ENCODE measurements around the gene FSTL5. TPM values are rescaled to one million over a fixed set of nuclear protein-coding genes. Genes with fewer than 3 reads are reported as not detected.

The FSTL5 gene
- total and polyA plus RNA-seq, 2 of the 13 experiments (the other 11 are each of a cell fraction or from before 2014, with no cell fraction given): 0.03 to 0.07 TPM

DNA sequence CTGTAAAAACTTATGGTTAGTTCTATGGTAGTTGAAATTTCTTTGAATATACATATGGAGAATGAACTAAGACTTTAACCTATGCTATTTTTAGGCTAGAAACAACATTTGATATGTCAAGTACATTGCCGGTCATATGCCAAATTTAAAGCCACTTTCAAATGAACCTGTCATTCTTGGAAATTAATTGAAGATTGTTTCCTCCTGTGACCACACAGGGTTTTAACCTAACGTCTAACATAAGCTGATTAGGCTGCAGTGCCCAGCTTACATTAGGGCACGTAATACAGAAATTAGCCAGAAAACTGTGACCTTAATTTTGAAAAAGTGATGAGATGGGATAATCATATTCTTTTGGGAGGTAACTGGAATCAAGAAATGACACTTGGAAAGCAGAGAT lies 645.9 kb downstream of the FSTL5 start:
- no peak overlapping the region for H3K4me3 ChIP-seq (replicated peaks in 1 of 3; ENCODE audit: insufficient read depth in 1 of 3, low read depth in 2 of 3, low read length in 3 of 3)
- no peaks in the 10 kb centered on the region for H3K36me3 ChIP-seq (replicated peaks in 1 of 2; ENCODE audit: control insufficient read depth in 1 of 2, insufficient read depth in 2 of 2, low read length in 2 of 2)
- no peak overlapping the region for H3K4me2 ChIP-seq (ENCODE audit: low read depth, low read length)
- POLR2A ChIA-PET: no interaction called here
- no peak for DNase-seq (ENCODE audit: low spot score)
- no peaks in the 10 kb centered on the region for H3K79me2 ChIP-seq (ENCODE audit: insufficient read depth, low read length)
- BruUV-seq (replicated peaks): no TSS peak
- H3K27me3 ChIP-seq (ENCODE audit: control insufficient read depth in 1 of 2, insufficient read depth in 2 of 2, low read length in 2 of 2): no peaks in the 10 kb centered on the region
- no peak for TF ChIP-seq CBX1 (IDR thresholded peaks at IDR 0.05; ENCODE audit: low read depth)
- TF ChIP-seq, protein P1, sequence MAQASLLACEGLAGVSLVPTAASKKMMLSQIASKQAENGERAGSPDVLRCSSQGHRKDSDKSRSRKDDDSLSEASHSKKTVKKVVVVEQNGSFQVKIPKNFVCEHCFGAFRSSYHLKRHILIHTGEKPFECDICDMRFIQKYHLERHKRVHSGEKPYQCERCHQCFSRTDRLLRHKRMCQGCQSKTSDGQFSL (CRISPR knock-in tag; IDR thresholded peaks at IDR 0.05): no peak
- TF ChIP-seq RARA (CRISPR knock-in tag; IDR thresholded peaks at IDR 0.05): no peak
- TF ChIP-seq SYNCRIP (IDR thresholded peaks at IDR 0.05; ENCODE audit: insufficient read depth, low read depth, low read length): no peak
- TF ChIP-seq ZNF652 (CRISPR knock-in tag; IDR thresholded peaks at IDR 0.05; ENCODE audit: borderline replicate concordance, low read depth): no peak
- TF ChIP-seq PLRG1 (conservative IDR thresholded peaks at IDR 0.05): no peak
- no peak for TF ChIP-seq ARID2 (CRISPR knock-in tag; IDR thresholded peaks at IDR 0.05; ENCODE audit: borderline replicate concordance)
- no peak for ATAC-seq
- H4K20me1 ChIP-seq (ENCODE audit: insufficient read depth, low read length): no peaks in the 10 kb centered on the region
- in situ Hi-C loops (cut with HindIII; ENCODE audit: extremely low pct_ligation_motif_present, low pct_unique_long_range_greater_than_20kb) (no loop called here), intact Hi-C loops (cut with micrococcal nuclease; ENCODE audit: unreplicated experiment) (no loop called here)
- FAIRE-seq: no peak
- 0% methylated on average over 3 of the region's 3 CpGs for WGBS (ENCODE audit: low lambda C conversion rate)
- no peaks in the 10 kb centered on the region for H3K9me3 ChIP-seq (ENCODE audit: low read length)
- H3K4me1 ChIP-seq (ENCODE audit: insufficient read depth, low read length): no peaks in the 10 kb centered on the region
- H3K9ac ChIP-seq (ENCODE audit: insufficient read depth, low read depth, low read length): no peak overlapping the region
- CTCF ChIA-PET (ENCODE audit: low intra/inter-chr PET ratio, low total read pairs): no interaction called here
- H3K27ac ChIP-seq (ENCODE audit: extremely low read length, insufficient read depth, low read length): no peak overlapping the region
- H2AFZ ChIP-seq (ENCODE audit: low read length): no peak overlapping the region

DNA sequence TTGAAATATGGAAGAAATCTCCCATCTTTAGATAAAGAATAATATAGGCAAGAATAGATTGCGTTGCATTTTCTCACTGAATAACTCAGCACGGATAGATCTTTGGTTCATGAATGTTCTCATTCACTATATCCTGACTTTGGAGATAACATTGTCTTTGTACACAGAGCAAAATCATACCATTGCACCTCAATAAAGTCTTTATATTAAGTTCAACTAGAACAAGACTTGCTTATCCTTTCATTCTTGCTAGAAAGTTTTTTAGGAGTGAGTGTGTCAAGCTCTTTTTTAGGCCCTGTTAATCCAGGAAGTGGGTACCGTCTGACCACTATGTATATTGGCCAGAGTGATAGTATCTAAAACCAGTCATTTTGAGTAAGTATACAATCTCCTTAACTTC lies 658.7 kb downstream of the FSTL5 start:
- Histone ChIP-seq H3K27me3 (ENCODE audit: control insufficient read depth in 1 of 2, insufficient read depth in 2 of 2, low read length in 2 of 2) (no peaks in the 10 kb centered on the region), H4K20me1 (ENCODE audit: insufficient read depth, low read length) (no peaks in the 10 kb centered on the region), H3K36me3 (replicated peaks in 1 of 2; ENCODE audit: control insufficient read depth in 1 of 2, insufficient read depth in 2 of 2, low read length in 2 of 2) (no peaks in the 10 kb centered on the region), H3K27ac (ENCODE audit: extremely low read length, insufficient read depth, low read length) (no peak overlapping the region), H3K4me1 (ENCODE audit: insufficient read depth, low read length) (no peaks in the 10 kb centered on the region), H3K4me3 (replicated peaks in 1 of 3; ENCODE audit: insufficient read depth in 1 of 3, low read depth in 2 of 3, low read length in 3 of 3) (no peak overlapping the region), H3K9ac (ENCODE audit: insufficient read depth, low read depth, low read length) (no peak overlapping the region), H2AFZ (ENCODE audit: low read length) (no peak overlapping the region), H3K79me2 (ENCODE audit: insufficient read depth, low read length) (no peaks in the 10 kb centered on the region), H3K4me2 (ENCODE audit: low read depth, low read length) (no peak overlapping the region), H3K9me3 (ENCODE audit: low read length) (no peaks in the 10 kb centered on the region)
- FAIRE-seq (no peak), DNase-seq (ENCODE audit: low spot score) (no peak), ATAC-seq (no peak)
- CTCF ChIA-PET (ENCODE audit: low intra/inter-chr PET ratio, low total read pairs): no interaction called here
- intact Hi-C loops (cut with micrococcal nuclease; ENCODE audit: unreplicated experiment) (no loop called here), in situ Hi-C loops (cut with HindIII; ENCODE audit: extremely low pct_ligation_motif_present, low pct_unique_long_range_greater_than_20kb) (no loop called here)
- BruUV-seq (replicated peaks): no TSS peak
- POLR2A ChIA-PET: no interaction called here
- 0% methylated on average over 3 of the region's 3 CpGs for WGBS (ENCODE audit: low lambda C conversion rate)
- TF ChIP-seq ZSCAN9 (CRISPR knock-in tag; IDR thresholded peaks at IDR 0.05; ENCODE audit: borderline replicate concordance): no peak
- TF ChIP-seq POGZ (CRISPR knock-in tag; IDR thresholded peaks at IDR 0.05): no peak
- no peak for TF ChIP-seq FOXC1 (CRISPR knock-in tag; IDR thresholded peaks at IDR 0.05; ENCODE audit: borderline replicate concordance)
- no peak for TF ChIP-seq NR2F2 (IDR thresholded peaks at IDR 0.05; ENCODE audit: borderline replicate concordance, low read depth)
- no peak for TF ChIP-seq PHF8 (CRISPR knock-in tag; IDR thresholded peaks at IDR 0.05)
- TF ChIP-seq ZNF20 (CRISPR knock-in tag; IDR thresholded peaks at IDR 0.05): no peak
- TF ChIP-seq MTF1 (CRISPR knock-in tag; IDR thresholded peaks at IDR 0.05): no peak
- no peak for TF ChIP-seq ATM (IDR thresholded peaks at IDR 0.05; ENCODE audit: borderline replicate concordance)
- TF ChIP-seq ZFP90 (CRISPR knock-in tag; IDR thresholded peaks at IDR 0.05; ENCODE audit: borderline replicate concordance): no peak
- TF ChIP-seq ZNF883 (CRISPR knock-in tag; IDR thresholded peaks at IDR 0.05; ENCODE audit: not compliant biosample characterization): no peak
- TF ChIP-seq TARDBP (CRISPR knock-in tag; IDR thresholded peaks at IDR 0.05): no peak
- TF ChIP-seq ZNF772 (CRISPR knock-in tag; IDR thresholded peaks at IDR 0.05): no peak
- no peak for TF ChIP-seq ZNF510 (CRISPR knock-in tag; IDR thresholded peaks at IDR 0.05; ENCODE audit: low read depth)
- TF ChIP-seq ZNF558 (CRISPR knock-in tag; IDR thresholded peaks at IDR 0.05; ENCODE audit: borderline replicate concordance): no peak
- TF ChIP-seq XRCC5 (optimal IDR thresholded peaks at IDR 0.05; ENCODE audit: low read length): no peak
- no peak for TF ChIP-seq MAF1 (CRISPR knock-in tag; IDR thresholded peaks at IDR 0.05; ENCODE audit: borderline replicate concordance)
- no peak for TF ChIP-seq ZNF331 (CRISPR knock-in tag; IDR thresholded peaks at IDR 0.05)
